B cell (primary cell): ENCODE results near the gene NREP. TPM values are rescaled to one million over a fixed set of nuclear protein-coding genes. Genes with fewer than 3 reads are reported as not detected.

ENCODE experiments used
- ATAC-seq: fragments of 200-7000 bp; cut with Tn5 transposase; one replicate; pipeline ENCODE4 v1.10.0; 2021; ENCODE audit warnings: low read depth, mild to moderate bottlenecking, moderate number of reproducible peaks, moderate library complexity
- CTCF ChIA-PET: fragments of 350-600 bp; sonication (Branson Sonifier 250); formaldehyde crosslinking; loops from one replicate; lab custom pipeline; 2021; ENCODE audit warnings: antibody characterized with exemption, inconsistent platforms; lab: Charles Lee
- POLR2A ChIA-PET: fragments of 350-600 bp; sonication (Branson Sonifier 250); formaldehyde crosslinking; loops from one replicate; lab custom pipeline; 2021; ENCODE audit warnings: antibody characterized with exemption; lab: Charles Lee
- DNase-seq: peaks from one replicate; pipeline ENCODE4 v3.0.0; 2013
- H2AFZ ChIP-seq: 2 replicates; pipeline ENCODE4 v1.6.1; 2012; ENCODE audit warnings: mild to moderate bottlenecking, low read depth, low read length; ENCODE audit not compliant: insufficient read depth, poor library complexity, severe bottlenecking
- H3K27ac ChIP-seq, 2 donors: 1 replicate in 1 of 2; 2 replicates in 1 of 2; pipeline ENCODE4 v1.5.1; 2012 to 2013; ENCODE audit warnings: low read length in 2 of 2, mild to moderate bottlenecking in 2 of 2, moderate library complexity in 1 of 2
- H3K27me3 ChIP-seq, 4 experiments: fragments of 200-600 bp in 1 of 4; sonication (generic) in 1 of 4; replicated peaks in 1 of 4; 1 replicate in 2 of 4; 2 replicates in 2 of 4; pipeline versions ENCODE4 v1.6.1 to v1.7.0; 2013 to 2016; ENCODE audit warnings: low read length in 3 of 4, mild to moderate bottlenecking in 2 of 4, mixed read lengths in 1 of 4, moderate library complexity in 1 of 4; ENCODE audit not compliant: insufficient read depth in 4 of 4, control insufficient read depth in 3 of 4; ENCODE audit errors: control extremely low read depth in 1 of 4
- H3K36me3 ChIP-seq, 2 experiments: replicated peaks in 1 of 2; 1 replicate in 1 of 2; 2 replicates in 1 of 2; pipeline versions ENCODE4 v1.6.1 to v1.7.1; 2013; ENCODE audit warnings: low read length in 1 of 2; ENCODE audit not compliant: insufficient read depth in 2 of 2, control insufficient read depth in 1 of 2; ENCODE audit errors: control extremely low read depth in 1 of 2, extremely low read depth in 1 of 2
- H3K4me1 ChIP-seq, 2 donors: fragments of 200-600 bp in 1 of 2; sonication (generic) in 1 of 2; 1 replicate in 1 of 2; 2 replicates in 1 of 2; pipeline versions ENCODE4 v1.5.1 to v1.6.1; 2013 to 2017; ENCODE audit warnings: low read length in 2 of 2; ENCODE audit not compliant: control insufficient read depth in 2 of 2, insufficient read depth in 2 of 2
- H3K4me2 ChIP-seq: replicated peaks from 2 replicates; pipeline ENCODE3; 2012; ENCODE audit warnings: mild to moderate bottlenecking, low read depth, low read length; ENCODE audit not compliant: poor library complexity, severe bottlenecking
- H3K4me3 ChIP-seq, 5 experiments: fragments of 200-600 bp in 1 of 5; sonication (generic) in 1 of 5; 1 replicate in 3 of 5; 2 replicates in 2 of 5; pipeline versions ENCODE4 v1.5.1 to v1.7.0; 2011 to 2016; ENCODE audit warnings: low read length in 4 of 5, mild to moderate bottlenecking in 4 of 5, low read depth in 2 of 5, control low read depth in 1 of 5, moderate library complexity in 1 of 5; ENCODE audit not compliant: insufficient read depth in 1 of 5; ENCODE audit errors: control extremely low read depth in 1 of 5, extremely low read depth in 1 of 5
- H3K79me2 ChIP-seq: fragments of 200-600 bp; sonication (generic); one replicate; pipeline ENCODE4 v1.6.0; 2016; ENCODE audit warnings: low read length; ENCODE audit not compliant: control insufficient read depth, insufficient read depth
- H3K9ac ChIP-seq: fragments of 200-600 bp; sonication (generic); 2 replicates; pipeline ENCODE4 v1.6.1; 2017; ENCODE audit warnings: mild to moderate bottlenecking, low read length, moderate library complexity
- H3K9me3 ChIP-seq, 3 donors: one replicate each; pipeline versions ENCODE4 v1.6.1 to v1.7.1; 2013; ENCODE audit warnings: low read length in 2 of 3; ENCODE audit not compliant: control insufficient read depth in 2 of 3, insufficient read depth in 1 of 3; ENCODE audit errors: control extremely low read depth in 1 of 3
- H4K20me1 ChIP-seq: 2 replicates; pipeline ENCODE4 v1.6.0; 2012; ENCODE audit warnings: mild to moderate bottlenecking, low read length; ENCODE audit not compliant: insufficient read depth, control insufficient read depth, poor library complexity, severe bottlenecking
- H3K27ac Mint-ChIP-seq: one replicate; pipeline ENCODE4 v1.8.0; 2021; ENCODE audit warnings: mixed read lengths
- H3K27me3 Mint-ChIP-seq: one replicate; pipeline ENCODE4 v1.8.0; 2021; ENCODE audit warnings: mixed read lengths
- H3K4me1 Mint-ChIP-seq: one replicate; pipeline ENCODE4 v1.8.0; 2021; ENCODE audit warnings: mixed read lengths
- H3K4me3 Mint-ChIP-seq: one replicate; pipeline ENCODE4 v1.8.0; 2021; ENCODE audit warnings: mixed read lengths
- H3K9me3 Mint-ChIP-seq: one replicate; pipeline ENCODE4 v1.8.0; 2022; ENCODE audit warnings: mixed read lengths; ENCODE audit not compliant: insufficient read depth
- EZH2 ChIP-seq: IDR thresholded peaks from 2 replicates; pipeline ENCODE4 v1.6.1; 2012; ENCODE audit warnings: borderline replicate concordance, low read depth, mild to moderate bottlenecking, moderate library complexity, low read length; ENCODE audit not compliant: insufficient read depth, poor library complexity, severe bottlenecking
- WGBS: methylation state at CpG from one replicate; pipeline ENCODE4 v1.1.5; 2013; ENCODE audit warnings: missing lambda C conversion rate; ENCODE audit not compliant: insufficient coverage; 5-methylcytosine and 5-hydroxymethylcytosine counted together
- intact Hi-C: fragments of 100-400 bp; cut with micrococcal nuclease; formaldehyde crosslinking; loops from one replicate; pipeline ENCODE4 v1.10.0; 2022
- polyA plus RNA-seq: library from polyadenylated mRNA; depleted of rRNA; stranded (reverse); fragments of >200 nt; gene quantifications from 2 replicates; pipeline ENCODE4 v1.2.3, GENCODE V29; 2012
- total RNA-seq, 2 donors: library from RNA; stranded (reverse); fragments of 120-200 nt in 1 of 2; gene quantifications; 1 replicate in 1 of 2; 2 replicates in 1 of 2; pipeline versions ENCODE4 v1.2.3 to v1.2.4, GENCODE V29; 2013 to 2022
- TF ChIP-seq, protein P1 (sequence below): fragments of 200-600 bp; IDR thresholded peaks from one replicate; pipeline ENCODE4 v1.8.0; 2022; ENCODE audit warnings: antibody characterized with exemption, mild to moderate bottlenecking

Gene NREP
- total and polyA plus RNA-seq, 2 donors (not counting 1 experiment from before 2014, with no cell fraction given) = 6.7 to 17.0 TPM

DNA sequence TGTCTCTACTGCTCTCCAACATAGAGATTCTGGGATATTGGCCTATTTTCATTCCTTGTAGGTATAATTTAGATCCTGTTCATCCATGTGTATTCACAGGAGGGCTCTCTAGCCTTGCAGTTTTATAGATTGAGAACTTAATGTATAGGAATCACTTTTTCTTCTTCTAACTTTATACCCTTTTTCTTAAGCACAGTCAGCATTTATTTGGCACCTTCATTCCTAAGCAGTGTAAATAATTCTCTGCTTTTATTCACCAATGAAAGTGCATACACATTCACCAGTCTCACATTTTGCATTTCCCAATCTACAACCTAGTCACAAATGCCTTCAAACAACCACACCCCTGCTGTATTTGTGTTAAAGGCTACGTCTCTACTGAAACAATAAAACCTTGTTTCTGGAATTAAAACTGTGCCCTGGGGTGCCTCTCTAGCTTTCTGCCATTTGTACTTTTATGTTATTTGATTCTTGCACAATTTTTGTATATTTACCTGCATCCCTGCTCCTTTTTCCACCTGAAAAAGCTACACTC lies 49.3 kb downstream of the NREP start:
- TF ChIP-seq, protein P1, sequence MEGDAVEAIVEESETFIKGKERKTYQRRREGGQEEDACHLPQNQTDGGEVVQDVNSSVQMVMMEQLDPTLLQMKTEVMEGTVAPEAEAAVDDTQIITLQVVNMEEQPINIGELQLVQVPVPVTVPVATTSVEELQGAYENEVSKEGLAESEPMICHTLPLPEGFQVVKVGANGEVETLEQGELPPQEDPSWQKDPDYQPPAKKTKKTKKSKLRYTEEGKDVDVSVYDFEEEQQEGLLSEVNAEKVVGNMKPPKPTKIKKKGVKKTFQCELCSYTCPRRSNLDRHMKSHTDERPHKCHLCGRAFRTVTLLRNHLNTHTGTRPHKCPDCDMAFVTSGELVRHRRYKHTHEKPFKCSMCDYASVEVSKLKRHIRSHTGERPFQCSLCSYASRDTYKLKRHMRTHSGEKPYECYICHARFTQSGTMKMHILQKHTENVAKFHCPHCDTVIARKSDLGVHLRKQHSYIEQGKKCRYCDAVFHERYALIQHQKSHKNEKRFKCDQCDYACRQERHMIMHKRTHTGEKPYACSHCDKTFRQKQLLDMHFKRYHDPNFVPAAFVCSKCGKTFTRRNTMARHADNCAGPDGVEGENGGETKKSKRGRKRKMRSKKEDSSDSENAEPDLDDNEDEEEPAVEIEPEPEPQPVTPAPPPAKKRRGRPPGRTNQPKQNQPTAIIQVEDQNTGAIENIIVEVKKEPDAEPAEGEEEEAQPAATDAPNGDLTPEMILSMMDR = no peak
- TF ChIP-seq EZH2 = no peak
- no peaks in the 10 kb centered on the region for H4K20me1 ChIP-seq
- WGBS = no CpG with 5 or more reads among the region's 1 CpG
- ChIA-PET POLR2A (no interaction called here), CTCF (no interaction called here)
- DNase-seq (no peak), ATAC-seq (no peak)
- H3K27ac ChIP-seq = no peak overlapping the region
- no peak overlapping the region for H3K4me3 Mint-ChIP-seq
- H3K27ac Mint-ChIP-seq = no peak overlapping the region
- peaks cover 17 to 19% of the 10 kb centered on the region in 2 donors for H3K4me1 ChIP-seq
- H3K9me3 Mint-ChIP-seq = peaks cover 3% of the 10 kb centered on the region
- no peak overlapping the region for H3K4me3 ChIP-seq
- H3K27me3 Mint-ChIP-seq = no peaks in the 10 kb centered on the region
- H3K9ac ChIP-seq = no peak overlapping the region
- H3K4me2 ChIP-seq = no peak overlapping the region
- no peaks in the 10 kb centered on the region for H3K27me3 ChIP-seq
- H3K36me3 ChIP-seq = no peaks in the 10 kb centered on the region
- no peak overlapping the region for H2AFZ ChIP-seq
- H3K9me3 ChIP-seq = no peaks in the 10 kb centered on the region
- intact Hi-C loops = loop anchor here (5.0 kb wide), 1 partner anchor 240 kb away; no protein-coding TSS in a partner anchor
- H3K79me2 ChIP-seq = no peaks in the 10 kb centered on the region
- H3K4me1 Mint-ChIP-seq = peaks cover 15% of the 10 kb centered on the region

DNA sequence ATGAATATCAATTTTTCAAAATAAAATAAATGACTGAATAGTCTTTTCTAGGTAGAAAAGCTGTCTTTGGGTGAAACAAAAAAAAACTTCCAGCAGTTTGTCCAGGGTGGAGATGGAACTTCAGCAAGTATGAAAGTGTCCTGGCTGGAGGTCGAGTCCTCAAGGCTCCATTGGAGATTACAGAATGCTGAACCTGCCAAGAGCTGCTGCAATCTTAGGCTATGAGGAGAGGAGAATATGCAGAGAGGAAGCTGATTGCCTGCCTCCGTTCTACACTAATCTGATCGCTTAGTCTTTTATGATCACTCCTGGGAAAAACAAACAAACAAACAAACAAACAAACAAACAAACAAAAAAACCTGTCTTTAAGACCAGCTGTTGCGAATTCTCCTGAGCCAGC lies 50.6 kb downstream of the NREP start:
- H3K27ac Mint-ChIP-seq = no peak overlapping the region
- no peaks in the 10 kb centered on the region for H3K27me3 Mint-ChIP-seq
- H3K9me3 ChIP-seq = no peaks in the 10 kb centered on the region
- no peak overlapping the region for H2AFZ ChIP-seq
- H3K4me1 Mint-ChIP-seq = peaks cover 15% of the 10 kb centered on the region
- H3K9me3 Mint-ChIP-seq = no peaks in the 10 kb centered on the region
- H3K9ac ChIP-seq = no peak overlapping the region
- H3K36me3 ChIP-seq = no peaks in the 10 kb centered on the region
- POLR2A ChIA-PET = no interaction called here
- H3K4me3 ChIP-seq = no peak overlapping the region
- no peak overlapping the region for H3K27ac ChIP-seq
- TF ChIP-seq, protein P1 = no peak
- no peak for TF ChIP-seq EZH2
- peaks cover 17 to 19% of the 10 kb centered on the region in 2 donors for H3K4me1 ChIP-seq
- no peak overlapping the region for H3K4me2 ChIP-seq
- ATAC-seq = no peak
- CTCF ChIA-PET = interaction anchor here (1.3 kb wide), 1 partner anchor 470 kb away, joined by 3 read pairs; no protein-coding TSS in a partner anchor
- no peak overlapping the region for H3K4me3 Mint-ChIP-seq
- DNase-seq = no peak
- no peaks in the 10 kb centered on the region for H3K79me2 ChIP-seq
- H4K20me1 ChIP-seq = no peaks in the 10 kb centered on the region
- intact Hi-C loops = loop anchor here (5.0 kb wide), 1 partner anchor 239 kb away; no protein-coding TSS in a partner anchor
- H3K27me3 ChIP-seq = no peaks in the 10 kb centered on the region
- WGBS = 89% methylated on average over 1 of the region's 4 CpGs
